NCI-H2107 (cell line): Measurements from ENCODE around the gene ZNF621.
A peak's percentile ranks its signal among the peaks of the same experiment; 100 is the strongest.
"Not testable (repeated sequence)": the region's sequence is repeated elsewhere in the genome, so short reads cannot be mapped to it uniquely, and the experiment has no call there.

Experiments used
- DNase-seq: peaks from one replicate; lab custom pipeline; 2025; lab: John Stamatoyannopoulos, UW

The ZNF621 gene

DNA sequence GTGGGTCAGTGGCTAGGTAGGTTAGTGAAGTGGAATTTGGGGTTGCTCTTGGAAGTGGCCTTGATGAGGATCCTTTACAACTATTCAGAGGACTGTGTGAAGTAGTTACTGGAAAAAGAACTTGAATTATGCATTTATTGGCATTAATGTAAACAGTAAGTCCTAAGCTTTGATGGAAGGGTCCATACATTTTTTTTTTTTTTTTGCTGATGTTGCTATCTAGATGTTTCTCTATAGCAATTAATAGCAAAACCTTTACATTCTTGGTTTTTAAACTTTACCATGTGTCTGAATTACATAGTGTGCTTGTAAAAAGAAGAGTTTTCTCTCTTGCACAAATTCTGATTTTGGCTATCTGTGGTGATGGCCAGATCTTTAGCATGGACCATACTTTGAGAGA is 9.5 kb downstream of the ZNF621 start:
- DNase-seq: no peak

GRCh38 chr3:40546816-40547215 is 22.1 kb downstream of the ZNF621 start:
- DNase-seq: no peak

GRCh38 chr3:40550167-40550566 is 25.4 kb downstream of the ZNF621 start:
- DNase-seq: no peak

DNA sequence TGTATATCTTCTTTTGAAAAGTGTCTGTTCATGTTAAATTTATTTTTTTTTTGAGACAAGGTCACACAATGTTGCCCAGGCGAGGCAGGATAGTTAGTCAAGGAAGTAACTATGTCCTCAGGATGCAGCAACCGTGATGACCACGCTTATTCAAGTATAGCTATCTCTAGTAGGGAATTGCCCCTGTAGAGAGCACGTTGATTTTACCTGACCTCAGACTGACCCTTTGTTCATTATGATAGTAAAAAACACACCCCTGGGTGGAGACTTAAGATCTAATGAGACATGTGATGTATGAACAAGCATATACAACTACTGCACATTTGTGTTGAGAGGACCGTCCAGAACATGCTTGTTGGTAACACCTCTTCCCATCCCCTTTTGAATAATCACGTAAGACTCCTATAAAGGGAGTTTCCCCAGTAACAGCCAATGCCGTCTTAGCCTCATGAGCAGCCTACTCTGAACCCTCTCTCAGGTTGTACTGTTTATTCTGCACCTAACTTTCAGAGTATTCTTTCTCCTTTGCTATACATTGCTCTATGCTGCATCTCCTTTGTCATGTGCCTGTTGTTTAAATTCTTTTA is 32.9 kb downstream of the ZNF621 start:
- DNase-seq: no peak

DNA sequence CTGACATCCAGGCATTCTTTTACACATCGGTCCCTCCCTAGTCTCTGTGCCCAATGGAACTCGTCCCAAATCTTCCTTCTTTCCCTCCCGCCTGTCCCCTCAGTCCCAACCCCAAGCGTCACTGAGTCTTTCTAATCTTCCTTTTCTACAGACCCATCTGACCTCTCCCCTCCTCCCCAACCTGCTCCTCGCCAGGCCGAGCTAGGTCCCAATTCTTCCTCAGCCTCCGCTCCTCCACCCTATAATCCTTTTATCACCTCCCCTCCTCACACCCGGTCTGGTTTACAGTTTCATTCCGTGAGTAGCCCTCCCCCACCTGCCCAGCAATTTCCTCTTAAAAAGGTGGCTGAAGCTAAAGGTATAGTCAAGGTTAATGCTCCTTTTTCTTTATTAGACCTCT is 37.7 kb downstream of the ZNF621 start:
- DNase-seq: not testable (repeated sequence)

DNA sequence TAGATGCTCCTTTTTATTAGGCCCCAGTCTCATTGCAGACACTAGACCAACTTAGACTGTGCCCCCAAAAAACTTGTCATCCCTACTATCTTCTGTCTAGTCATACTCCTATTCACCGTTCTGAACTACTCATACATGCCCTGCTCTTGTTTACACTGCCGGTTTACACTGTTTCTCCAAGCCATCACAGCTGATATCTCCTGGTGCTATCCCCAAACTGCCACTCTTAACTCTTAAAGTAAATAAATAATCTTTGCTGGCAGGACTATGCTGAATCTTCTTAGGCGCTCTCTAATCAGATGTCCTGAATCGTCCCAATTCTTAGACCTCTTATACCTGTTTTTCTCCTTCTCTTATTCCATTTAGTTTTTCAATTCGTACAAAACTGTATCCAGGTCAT is 40.9 kb downstream of the ZNF621 start:
- not testable (repeated sequence) for DNase-seq

DNA sequence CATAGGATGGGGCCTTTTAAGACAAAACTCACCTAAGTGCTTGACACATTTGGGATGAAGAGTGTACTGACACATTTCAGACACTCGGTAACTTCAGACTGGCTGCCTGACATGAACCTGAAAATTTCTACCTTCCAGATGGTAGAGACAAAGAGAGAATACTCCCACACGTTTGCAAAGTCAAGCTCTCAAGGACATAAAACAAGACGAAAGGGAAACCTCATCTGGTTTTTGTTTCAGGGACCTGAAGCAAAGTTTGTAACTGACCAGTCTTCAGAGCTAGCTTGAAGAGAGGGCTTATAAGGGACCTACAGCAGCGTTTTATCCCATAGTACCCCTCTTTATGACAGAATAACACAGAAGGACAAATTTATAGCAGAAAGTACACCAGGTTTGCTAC is 41.9 kb downstream of the ZNF621 start:
- DNase-seq: no peak

GRCh38 chr3:40572588-40572987 is 47.8 kb downstream of the ZNF621 start:
- no peak for DNase-seq

GRCh38 chr3:40574050-40574449 is 49.3 kb downstream of the ZNF621 start:
- no peak for DNase-seq

- peak; percentile 23 for DNase-seq
Measured at GRCh38 chr3:40574661-40575060, 49.9 kb downstream of the ZNF621 start.

DNA sequence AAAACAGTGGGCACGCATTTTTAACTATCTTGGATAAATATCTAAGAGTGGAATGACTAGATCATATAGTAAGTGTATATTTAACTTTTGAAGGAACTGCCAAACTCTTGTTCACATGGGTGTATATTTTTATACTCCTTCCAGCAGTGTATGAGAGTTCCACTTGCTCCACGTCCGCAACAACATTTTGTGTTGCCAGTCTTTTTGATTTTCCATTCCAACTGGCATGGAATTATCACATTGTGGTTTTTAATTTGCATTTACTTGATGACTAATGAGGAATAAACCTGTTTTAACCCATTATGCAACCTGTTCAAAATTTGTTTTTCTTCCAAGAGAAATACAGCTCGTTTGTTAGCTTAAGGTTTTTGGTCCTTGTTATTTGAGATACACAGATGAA is 51.6 kb downstream of the ZNF621 start:
- no peak for DNase-seq

GRCh38 chr3:40580494-40581091 is 55.8 kb downstream of the ZNF621 start:
- DNase-seq: peak; percentile 18

DNA sequence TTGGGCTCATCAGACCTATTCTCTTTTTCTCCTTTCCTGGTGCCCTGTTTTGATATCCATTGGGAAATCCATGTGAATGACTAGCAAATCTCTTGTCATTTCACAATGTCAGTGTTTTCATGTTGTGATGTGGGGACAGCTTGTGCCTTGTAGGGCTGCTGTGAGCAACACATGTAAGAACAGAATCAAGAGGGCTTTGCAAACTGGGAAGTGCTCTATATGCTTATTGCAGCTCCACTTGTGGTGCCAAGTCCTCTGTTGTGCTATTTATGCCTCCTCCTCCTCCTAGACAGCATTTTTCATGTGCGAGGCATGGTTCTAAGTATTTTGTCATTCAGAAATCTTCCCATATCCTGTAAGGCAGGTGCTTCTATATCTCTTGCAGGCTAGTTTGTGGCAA is 56.4 kb downstream of the ZNF621 start:
- DNase-seq: no peak

DNA sequence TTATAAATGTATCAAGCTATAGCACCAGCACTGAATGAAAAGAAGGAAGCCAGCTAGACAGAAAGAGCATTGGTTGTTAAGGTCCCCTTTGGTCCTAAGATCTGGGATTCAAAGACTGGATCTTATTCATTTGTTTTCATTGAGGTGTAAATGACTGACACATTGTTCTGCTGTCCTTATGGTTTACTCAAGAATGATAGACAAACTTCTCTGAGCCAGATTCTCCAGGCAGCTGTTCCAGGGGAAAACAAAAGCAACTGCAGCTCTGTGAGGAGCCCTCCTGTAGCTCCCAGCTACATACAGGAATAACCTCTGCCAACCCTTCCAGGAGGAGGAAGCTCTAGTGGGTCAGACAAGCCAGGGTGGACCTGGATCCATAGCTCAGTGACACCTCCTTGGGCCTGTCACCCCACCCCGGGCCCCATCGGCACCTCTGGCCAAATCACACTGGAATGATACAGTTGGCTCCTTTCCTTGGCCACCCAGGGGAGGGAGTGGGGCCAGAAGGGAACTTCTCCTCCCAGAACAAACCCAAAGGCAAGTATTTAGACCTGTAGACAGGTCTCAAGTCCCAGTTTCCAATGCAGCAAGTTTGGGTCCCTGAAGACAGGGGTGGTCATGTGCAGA is 57.8 kb downstream of the ZNF621 start:
- no peak for DNase-seq

GRCh38 chr3:40583691-40584090 is 58.9 kb downstream of the ZNF621 start:
- no peak for DNase-seq

GRCh38 chr3:40584625-40585189 is 59.9 kb downstream of the ZNF621 start:
- peak; percentile 42 for DNase-seq

DNA sequence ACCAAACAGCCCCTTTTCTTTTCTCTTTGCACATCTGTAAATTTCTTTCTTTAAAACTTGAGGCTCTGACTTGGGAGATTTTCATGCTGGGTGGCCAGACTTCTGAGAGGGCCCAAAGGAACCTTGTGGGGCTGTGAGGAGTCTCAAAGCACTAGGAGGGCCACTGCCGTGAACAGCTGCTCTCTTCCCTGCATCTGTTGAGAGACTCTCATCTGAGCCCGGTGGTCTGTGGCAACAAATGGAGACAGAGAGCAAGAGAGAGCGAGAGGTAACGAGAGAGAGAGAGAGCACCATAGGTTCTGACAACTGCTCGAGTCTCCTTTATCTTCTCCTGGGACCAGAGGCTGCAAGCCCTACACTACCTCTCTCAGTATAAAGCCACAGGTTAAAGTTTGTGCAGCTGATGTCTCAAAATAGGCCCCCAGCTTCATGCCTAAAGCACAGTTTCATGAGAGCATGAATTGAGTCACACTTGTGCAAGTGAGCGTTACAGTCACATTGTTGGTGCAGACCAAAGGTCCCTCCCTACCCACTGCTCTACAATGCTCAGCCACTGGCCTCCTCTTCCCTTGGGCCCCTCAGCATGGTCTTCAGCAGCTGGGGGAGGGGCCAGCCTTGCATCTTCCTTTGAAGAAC is 60.7 kb downstream of the ZNF621 start:
- DNase-seq: no peak

DNA sequence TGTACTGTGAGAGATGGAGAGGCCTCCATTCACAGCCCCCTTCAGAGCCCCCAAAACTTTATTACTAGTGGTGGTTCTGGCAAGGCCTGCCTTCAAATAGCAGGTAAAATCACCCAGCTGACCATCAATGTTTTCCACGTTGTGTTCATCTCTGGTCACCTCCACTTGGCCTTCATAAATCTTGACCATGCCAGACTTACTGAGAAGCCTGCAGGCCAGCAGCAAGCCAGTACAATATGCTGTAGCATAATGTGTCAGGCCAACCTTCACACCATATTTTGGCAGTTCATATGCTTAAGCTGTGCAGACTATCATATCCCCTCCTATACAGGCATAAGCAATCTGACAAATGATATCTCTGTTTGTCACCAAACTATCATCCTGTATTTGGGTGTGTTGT is 62.1 kb downstream of the ZNF621 start:
- DNase-seq: no peak

- no peak for DNase-seq
Measured at GRCh38 chr3:40588406-40588805, 63.6 kb downstream of the ZNF621 start.
